Memory B cell (primary cell): ENCODE measurements around the gene SYT10.

Experiments used
- ATAC-seq: fragments of 150-1000 bp; cut with Tn5 transposase; 2 replicates; pipeline ENCODE4 v1.10.0; 2021; ENCODE audit warnings: low read depth, mild to moderate bottlenecking, moderate library complexity
- DNase-seq, 2 donors: peaks; one replicate each; pipeline ENCODE4 v3.0.0; 2022; ENCODE audit warnings: low spot score in 2 of 2
- H3K27ac Mint-ChIP-seq: one replicate; pipeline ENCODE4 v1.8.0; 2022; ENCODE audit warnings: mild to moderate bottlenecking, moderate library complexity, mixed read lengths
- H3K27me3 Mint-ChIP-seq: one replicate; pipeline ENCODE4 v1.8.0; 2022; ENCODE audit warnings: mixed read lengths
- H3K36me3 Mint-ChIP-seq: one replicate; pipeline ENCODE4 v1.8.0; 2022; ENCODE audit warnings: mild to moderate bottlenecking, mixed read lengths
- H3K4me1 Mint-ChIP-seq: one replicate; pipeline ENCODE4 v1.8.0; 2022; ENCODE audit warnings: mixed read lengths
- H3K4me3 Mint-ChIP-seq: one replicate; pipeline ENCODE4 v1.8.0; 2022; ENCODE audit warnings: mild to moderate bottlenecking, moderate library complexity, mixed read lengths
- H3K9me3 Mint-ChIP-seq: one replicate; pipeline ENCODE4 v1.8.0; 2022; ENCODE audit warnings: mixed read lengths

SYT10 gene, protein sequence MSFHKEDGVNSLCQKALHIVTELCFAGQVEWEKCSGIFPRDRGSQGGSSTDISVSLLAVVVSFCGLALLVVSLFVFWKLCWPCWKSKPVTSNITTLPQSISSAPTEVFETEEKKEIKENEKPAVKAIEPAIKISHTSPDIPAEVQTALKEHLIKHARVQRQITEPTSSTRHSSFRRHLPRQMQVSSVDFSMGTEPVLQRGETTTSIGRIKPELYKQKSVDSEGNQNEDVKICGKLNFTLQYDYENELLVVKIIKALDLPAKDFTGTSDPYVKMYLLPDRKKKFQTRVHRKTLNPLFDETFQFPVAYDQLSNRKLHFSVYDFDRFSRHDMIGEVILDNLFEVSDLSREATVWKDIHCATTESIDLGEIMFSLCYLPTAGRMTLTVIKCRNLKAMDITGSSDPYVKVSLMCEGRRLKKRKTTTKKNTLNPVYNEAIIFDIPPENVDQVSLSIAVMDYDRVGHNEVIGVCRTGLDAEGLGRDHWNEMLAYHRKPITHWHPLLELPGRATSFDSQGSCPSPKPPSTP

DNA sequence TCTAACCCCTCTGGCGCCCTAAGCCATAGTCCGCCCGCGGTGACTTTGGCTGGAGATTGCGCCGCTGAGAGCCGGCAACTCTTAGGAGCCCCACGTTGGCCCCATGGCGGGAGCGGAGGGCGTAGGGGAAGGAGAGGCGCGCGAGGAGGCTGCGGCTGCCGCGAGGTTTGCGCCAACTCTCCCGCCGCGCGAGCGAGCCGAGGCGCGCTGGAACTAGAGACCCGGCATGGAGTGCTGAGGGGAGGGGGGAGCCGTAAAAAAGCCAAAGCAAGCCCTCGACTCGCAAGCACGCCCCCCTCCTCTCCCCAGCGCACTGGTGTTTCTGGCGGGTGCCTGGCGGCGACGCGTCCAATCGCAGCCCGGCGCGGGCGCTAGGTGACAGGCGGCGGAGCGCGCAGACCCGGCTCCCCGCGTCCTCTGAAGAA lies at the start of gene SYT10:
TSS of gene SYT10 (minus strand) at position 233 of the 425 bp plus-strand sequence. CDS start 297 bp downstream, outside the sequence.
- H3K9me3 Mint-ChIP-seq, result peaks cover 3% of the 10 kb centered on the region
- H3K27me3 Mint-ChIP-seq, result peaks cover 5% of the 10 kb centered on the region
- no peak for DNase-seq
- no peak within 1 kb of the TSS for H3K4me3 Mint-ChIP-seq
- H3K4me1 Mint-ChIP-seq, result peaks cover 5% of the 10 kb centered on the region
- no peak for ATAC-seq
- H3K36me3 Mint-ChIP-seq, result peaks cover 4% of the 10 kb centered on the region
- H3K27ac Mint-ChIP-seq, result no peak within 1 kb of the TSS

DNA sequence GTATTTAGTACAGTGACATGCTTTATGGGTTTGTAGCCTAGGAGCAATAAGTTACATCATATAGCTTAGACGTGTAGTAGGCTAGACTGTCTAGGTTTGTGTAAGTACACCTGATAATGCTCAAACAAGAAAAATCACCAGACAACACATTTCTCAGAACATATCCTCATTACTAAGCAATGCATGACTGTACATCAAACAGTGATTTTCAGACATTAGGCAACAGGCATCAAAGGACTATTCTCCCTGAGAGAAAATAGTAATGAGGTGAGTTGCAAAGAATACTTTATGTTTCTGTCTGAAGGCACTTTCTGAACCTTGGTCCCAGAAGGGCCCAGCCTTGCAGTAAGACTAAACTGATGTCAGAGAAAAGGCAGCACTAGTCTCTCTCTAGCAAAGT lies 48.4 kb upstream of the SYT10 start:
- Mint-ChIP-seq H3K27me3 (no peaks in the 10 kb centered on the region), H3K27ac (no peak overlapping the region), H3K36me3 (no peaks in the 10 kb centered on the region), H3K4me3 (no peak overlapping the region), H3K9me3 (peaks cover 7% of the 10 kb centered on the region), H3K4me1 (no peaks in the 10 kb centered on the region)
- no peak for DNase-seq
- no peak for ATAC-seq

DNA sequence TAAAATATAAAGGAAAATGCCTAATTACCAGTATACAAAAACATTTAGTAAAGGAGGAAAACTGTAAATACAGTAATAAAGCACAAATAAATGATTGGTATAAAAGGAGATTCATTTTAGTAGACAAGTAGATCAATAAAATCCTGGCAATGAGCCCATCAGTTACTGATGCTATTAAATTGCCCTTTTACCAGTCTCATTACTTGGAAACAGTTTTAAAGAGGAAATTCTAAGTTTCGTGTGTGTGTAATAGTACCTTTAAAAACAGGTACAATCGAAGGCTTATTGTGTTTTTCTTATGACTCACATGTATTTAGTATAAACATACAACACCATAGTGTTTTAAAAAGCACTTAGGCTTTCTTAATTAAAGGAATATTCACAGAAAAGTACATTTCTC lies 46.4 kb upstream of the SYT10 start:
- DNase-seq (no peak), ATAC-seq (no peak)
- H3K9me3 Mint-ChIP-seq, result peaks cover 8% of the 10 kb centered on the region
- H3K36me3 Mint-ChIP-seq, result no peaks in the 10 kb centered on the region
- no peaks in the 10 kb centered on the region for H3K4me1 Mint-ChIP-seq
- H3K4me3 Mint-ChIP-seq, result no peak overlapping the region
- no peaks in the 10 kb centered on the region for H3K27me3 Mint-ChIP-seq
- H3K27ac Mint-ChIP-seq, result no peak overlapping the region

DNA sequence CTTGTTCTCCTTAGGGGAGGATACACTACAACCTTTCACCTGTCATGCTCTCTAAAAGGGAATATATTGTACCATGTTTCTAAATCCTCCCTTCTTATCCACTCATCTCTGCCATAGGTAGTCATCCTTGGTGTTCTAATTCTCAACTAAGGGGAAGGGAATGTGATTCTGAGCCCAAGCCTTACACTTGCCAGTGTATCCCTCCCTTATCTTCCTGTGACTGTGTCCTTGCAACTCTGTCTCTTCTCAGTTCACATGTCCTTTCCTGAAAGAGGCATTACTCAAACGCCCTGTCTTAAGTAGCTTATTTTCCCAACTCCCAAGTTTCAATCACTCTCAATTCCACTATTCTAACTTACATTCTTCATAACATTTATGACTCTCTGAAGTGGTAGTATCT lies 44.5 kb upstream of the SYT10 start:
- ATAC-seq (no peak), DNase-seq (no peak)
- no peaks in the 10 kb centered on the region for H3K27me3 Mint-ChIP-seq
- no peaks in the 10 kb centered on the region for H3K4me1 Mint-ChIP-seq
- H3K27ac Mint-ChIP-seq, result no peak overlapping the region
- H3K4me3 Mint-ChIP-seq, result no peak overlapping the region
- no peaks in the 10 kb centered on the region for H3K36me3 Mint-ChIP-seq
- H3K9me3 Mint-ChIP-seq, result peaks cover 5% of the 10 kb centered on the region

DNA sequence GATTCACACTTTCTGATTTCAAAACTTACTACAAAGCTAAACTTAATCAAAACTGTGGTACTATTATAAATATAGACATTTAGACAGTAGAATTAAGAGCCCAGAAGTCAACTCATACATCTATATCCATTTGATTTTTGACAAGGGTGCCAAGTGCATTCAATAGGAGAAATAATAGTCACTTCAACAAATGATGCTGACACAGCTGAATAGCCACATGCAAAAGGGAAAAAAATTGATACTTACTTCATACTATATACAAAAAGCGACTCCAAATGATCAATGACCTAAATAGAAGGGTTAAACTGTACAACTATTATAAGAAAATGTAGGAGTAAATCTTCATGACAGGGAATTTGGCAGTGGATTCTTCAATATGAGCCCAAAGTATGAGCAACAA lies 40.7 kb upstream of the SYT10 start:
- no peak for ATAC-seq
- H3K36me3 Mint-ChIP-seq, result no peaks in the 10 kb centered on the region
- no peak overlapping the region for H3K4me3 Mint-ChIP-seq
- no peak for DNase-seq
- H3K27me3 Mint-ChIP-seq, result no peaks in the 10 kb centered on the region
- no peaks in the 10 kb centered on the region for H3K4me1 Mint-ChIP-seq
- H3K27ac Mint-ChIP-seq, result no peak overlapping the region
- peaks cover 10% of the 10 kb centered on the region for H3K9me3 Mint-ChIP-seq

DNA sequence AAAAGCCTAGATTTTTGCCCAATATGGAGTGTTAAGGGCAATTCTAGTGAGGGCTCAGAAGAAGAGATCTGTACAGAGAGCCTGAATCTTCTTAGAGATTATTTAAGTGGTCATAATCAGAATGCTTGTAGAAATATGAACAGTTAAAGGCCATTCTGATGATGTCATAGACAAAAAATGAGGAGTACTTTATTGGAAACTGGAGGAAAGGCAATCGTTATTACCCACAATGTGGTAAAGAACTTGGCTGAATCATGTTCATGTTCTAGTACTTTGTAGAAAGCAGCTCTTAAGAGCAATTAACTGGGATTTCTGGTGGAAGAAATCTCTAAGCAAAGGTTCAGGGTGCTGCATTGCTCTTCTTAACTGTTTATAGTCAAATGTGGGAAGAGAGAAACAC lies 36.4 kb upstream of the SYT10 start:
- ATAC-seq, result no peak
- no peaks in the 10 kb centered on the region for H3K36me3 Mint-ChIP-seq
- H3K27ac Mint-ChIP-seq, result no peak overlapping the region
- no peak overlapping the region for H3K4me3 Mint-ChIP-seq
- no peaks in the 10 kb centered on the region for H3K4me1 Mint-ChIP-seq
- no peaks in the 10 kb centered on the region for H3K27me3 Mint-ChIP-seq
- DNase-seq, result no peak
- peaks cover 9% of the 10 kb centered on the region for H3K9me3 Mint-ChIP-seq

DNA sequence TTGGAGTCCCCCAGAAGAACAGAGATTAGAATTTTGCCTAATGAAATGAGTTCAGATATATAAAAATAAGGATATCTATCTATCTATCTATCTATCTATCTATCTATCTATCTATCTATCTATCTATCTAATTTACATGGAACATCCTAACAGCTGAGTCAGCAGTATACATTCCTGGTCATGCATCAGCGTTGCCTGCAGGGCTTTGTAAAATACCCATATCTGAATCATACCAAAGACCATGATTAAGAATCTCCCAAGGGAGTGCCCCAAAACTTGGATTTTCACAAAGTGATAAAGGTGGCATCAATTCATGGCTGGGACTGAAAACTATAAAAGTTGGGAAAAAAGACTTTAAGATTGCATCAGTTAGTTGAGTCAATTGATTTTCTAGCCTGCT lies 32.7 kb upstream of the SYT10 start:
- H3K27ac Mint-ChIP-seq, result no peak overlapping the region
- no peaks in the 10 kb centered on the region for H3K4me1 Mint-ChIP-seq
- no peak overlapping the region for H3K4me3 Mint-ChIP-seq
- H3K27me3 Mint-ChIP-seq, result no peaks in the 10 kb centered on the region
- ATAC-seq, result no peak
- no peak for DNase-seq
- no peaks in the 10 kb centered on the region for H3K36me3 Mint-ChIP-seq
- H3K9me3 Mint-ChIP-seq, result peaks cover 10% of the 10 kb centered on the region

DNA sequence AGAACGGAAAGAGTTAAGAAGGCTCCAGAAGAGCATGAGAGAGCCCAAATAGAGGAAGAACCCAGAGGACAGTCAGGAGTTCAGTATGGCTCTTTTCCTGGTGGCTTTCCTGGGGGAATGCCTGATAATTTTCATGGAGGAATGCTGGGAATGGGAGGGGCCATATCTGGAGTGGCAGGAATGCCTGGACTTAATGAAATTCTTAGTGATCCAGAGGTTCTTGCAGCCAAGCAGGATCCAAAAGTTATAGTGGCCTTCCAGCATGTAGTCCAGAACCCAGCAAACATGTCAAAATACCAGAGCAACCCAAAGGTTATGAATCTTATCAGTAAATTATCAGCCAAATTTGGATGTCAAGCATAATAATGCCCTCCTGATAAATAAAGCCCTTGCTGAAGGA lies 15.5 kb upstream of the SYT10 start:
- peaks cover 5% of the 10 kb centered on the region for H3K9me3 Mint-ChIP-seq

DNA sequence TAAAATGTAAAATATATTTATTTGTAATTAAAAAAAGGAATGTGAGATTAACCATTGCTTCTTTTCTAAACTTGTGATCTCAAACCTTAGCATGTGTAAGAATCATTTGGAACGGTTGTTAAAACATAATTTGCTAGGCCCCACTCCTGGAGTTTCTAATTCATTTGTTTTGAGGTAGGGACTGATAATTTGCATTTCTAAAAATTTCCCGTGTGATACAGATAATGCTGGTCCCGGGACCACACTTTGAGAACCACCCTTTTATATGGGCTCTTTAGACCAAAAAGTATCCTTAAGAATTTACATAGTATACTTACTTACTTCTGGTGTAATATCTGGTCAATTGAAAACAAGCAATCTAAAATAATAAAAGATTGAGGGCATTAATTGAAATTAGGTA lies 10.9 kb upstream of the SYT10 start:
- DNase-seq (no peak), ATAC-seq (no peak)
- Mint-ChIP-seq H3K4me1 (no peaks in the 10 kb centered on the region), H3K9me3 (peaks cover 2% of the 10 kb centered on the region), H3K27me3 (no peaks in the 10 kb centered on the region), H3K27ac (no peak overlapping the region), H3K4me3 (no peak overlapping the region), H3K36me3 (no peaks in the 10 kb centered on the region)

More for the DNA sequence above, 15.5 kb upstream of the SYT10 start:
- H3K27me3 Mint-ChIP-seq, result no peaks in the 10 kb centered on the region
- no peaks in the 10 kb centered on the region for H3K4me1 Mint-ChIP-seq
- no peak overlapping the region for H3K4me3 Mint-ChIP-seq
- no peak overlapping the region for H3K27ac Mint-ChIP-seq
- no peak for ATAC-seq
- no peaks in the 10 kb centered on the region for H3K36me3 Mint-ChIP-seq
- no peak for DNase-seq

DNA sequence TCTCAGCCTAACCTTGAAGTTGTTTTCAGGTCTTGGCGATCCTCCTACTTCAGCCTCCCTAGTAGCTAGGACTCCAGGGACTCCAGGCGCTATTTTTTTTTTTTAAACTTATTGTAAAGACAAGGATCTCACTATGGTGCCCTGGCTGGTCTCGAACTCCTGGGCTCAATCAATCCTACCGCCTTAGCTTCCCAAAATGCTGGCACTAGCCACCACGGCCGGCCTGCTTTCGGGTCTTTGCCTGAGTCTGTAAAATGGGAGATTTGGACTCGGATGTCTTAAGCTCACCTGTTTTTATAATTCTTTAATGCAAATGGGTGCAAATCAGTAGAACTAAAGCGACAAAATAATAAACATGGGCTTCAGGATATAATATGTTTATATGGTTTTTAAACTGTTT lies 858 bp upstream of the SYT10 start:
- Mint-ChIP-seq H3K4me1 (peaks cover 5% of the 10 kb centered on the region), H3K27ac (no peak overlapping the region), H3K36me3 (peaks cover 4% of the 10 kb centered on the region), H3K9me3 (peaks cover 3% of the 10 kb centered on the region), H3K4me3 (no peak overlapping the region), H3K27me3 (peaks cover 5% of the 10 kb centered on the region)
- ATAC-seq, result no peak
- DNase-seq, result no peak

DNA sequence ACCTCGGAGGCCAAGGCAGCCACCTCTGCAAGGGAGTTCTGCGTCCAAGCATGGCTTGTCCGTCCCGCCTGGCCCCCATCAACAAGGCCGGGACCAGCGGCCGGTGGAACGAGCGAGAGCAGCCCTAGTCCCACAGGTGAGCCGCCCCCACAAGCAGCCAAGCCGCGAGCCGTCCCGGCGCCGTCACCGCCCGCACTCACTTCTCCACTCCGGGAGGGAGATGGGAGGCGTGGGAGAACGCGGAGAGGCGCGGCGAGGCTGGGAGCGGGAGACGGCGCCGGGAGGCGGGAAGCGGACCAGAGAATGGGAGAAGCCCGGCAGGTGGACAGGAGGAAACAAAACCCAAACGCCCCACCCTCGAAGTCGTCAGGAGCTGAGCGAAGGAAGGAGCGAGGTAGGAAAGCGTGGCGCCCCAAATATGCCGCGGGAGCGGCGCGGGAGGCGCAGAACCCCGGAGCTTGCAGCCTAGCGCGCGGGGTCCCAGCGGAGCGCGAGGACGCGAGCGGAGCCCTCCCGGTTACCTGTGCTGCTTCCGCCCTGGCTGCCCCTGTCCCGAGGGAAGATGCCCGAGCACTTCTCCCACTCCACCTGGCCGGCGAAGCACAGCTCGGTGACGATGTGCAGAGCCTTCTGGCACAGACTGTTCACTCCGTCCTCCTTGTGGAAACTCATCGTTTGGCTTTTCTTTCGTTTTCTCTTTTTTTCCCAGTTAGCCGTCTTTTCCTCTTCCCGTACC lies 600 bp downstream of the SYT10 start:
- peaks cover 4% of the 10 kb centered on the region for H3K36me3 Mint-ChIP-seq
- H3K27ac Mint-ChIP-seq, result no peak overlapping the region
- DNase-seq (no peak), ATAC-seq (no peak)
- H3K9me3 Mint-ChIP-seq, result peaks cover 3% of the 10 kb centered on the region
- no peak overlapping the region for H3K4me3 Mint-ChIP-seq
- H3K27me3 Mint-ChIP-seq, result peaks cover 5% of the 10 kb centered on the region
- peaks cover 5% of the 10 kb centered on the region for H3K4me1 Mint-ChIP-seq

DNA sequence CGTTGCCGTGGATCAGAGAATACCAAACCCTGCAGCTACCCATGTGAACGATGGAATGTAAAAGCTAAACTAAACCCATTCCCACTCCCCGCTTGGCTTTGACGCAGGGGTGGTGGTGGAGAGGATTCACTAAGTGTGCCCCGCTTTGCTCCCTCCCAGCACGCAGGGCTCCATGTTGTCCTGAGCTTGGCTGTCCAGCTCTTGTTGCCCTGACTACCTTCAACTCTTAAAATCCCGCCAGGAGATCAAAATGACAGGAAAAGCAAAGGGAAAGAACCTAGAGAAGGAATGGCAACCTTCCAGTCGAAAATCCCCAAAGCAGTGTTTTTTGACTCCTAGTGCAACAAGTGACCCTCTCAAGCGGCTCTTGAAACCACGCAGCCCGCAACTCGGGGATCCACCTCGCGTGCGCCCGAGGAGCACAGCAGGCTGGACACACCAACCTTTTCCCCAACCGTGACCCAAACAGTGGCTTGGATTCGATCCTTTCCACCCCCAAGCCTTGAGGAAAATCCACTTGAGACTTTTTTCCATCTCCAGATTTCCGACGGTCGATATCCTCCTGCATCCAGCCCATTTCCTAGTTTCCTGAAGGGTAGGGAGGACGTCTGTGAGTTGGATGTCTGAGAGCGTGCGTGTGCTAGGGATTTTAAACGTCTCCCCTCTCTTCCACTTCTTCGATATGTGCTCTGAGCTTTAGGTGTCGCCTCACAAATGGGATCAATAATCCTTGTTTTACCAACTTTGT lies 1.4 kb downstream of the SYT10 start:
- Mint-ChIP-seq H3K36me3 (peaks cover 4% of the 10 kb centered on the region), H3K4me1 (peaks cover 5% of the 10 kb centered on the region), H3K4me3 (no peak overlapping the region), H3K27ac (no peak overlapping the region), H3K27me3 (peaks cover 5% of the 10 kb centered on the region), H3K9me3 (peaks cover 3% of the 10 kb centered on the region)
- DNase-seq (no peak), ATAC-seq (no peak)

DNA sequence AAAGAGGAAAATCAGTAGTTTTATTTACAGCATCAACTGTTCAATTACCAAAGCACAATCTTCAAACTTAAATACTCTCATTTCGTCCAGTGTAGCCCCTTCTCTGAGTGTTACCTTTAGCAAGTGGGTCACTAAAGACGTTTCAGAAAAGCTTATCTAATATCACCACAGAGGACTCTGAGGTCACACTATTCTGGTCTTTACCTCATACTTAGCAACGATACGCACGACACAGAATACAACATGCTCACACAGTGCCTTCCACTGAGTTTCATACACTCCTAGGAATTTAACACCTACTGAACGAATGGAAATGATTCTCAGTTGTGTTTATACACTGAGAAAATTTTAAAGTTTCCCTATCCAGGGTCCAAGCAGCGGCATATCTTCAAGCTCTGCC lies 2.0 kb downstream of the SYT10 start:
- DNase-seq (no peak), ATAC-seq (no peak)
- Mint-ChIP-seq H3K27ac (no peak overlapping the region), H3K27me3 (peaks cover 5% of the 10 kb centered on the region), H3K9me3 (no peaks in the 10 kb centered on the region), H3K4me1 (peaks cover 5% of the 10 kb centered on the region), H3K4me3 (no peak overlapping the region), H3K36me3 (peaks cover 2% of the 10 kb centered on the region)

DNA sequence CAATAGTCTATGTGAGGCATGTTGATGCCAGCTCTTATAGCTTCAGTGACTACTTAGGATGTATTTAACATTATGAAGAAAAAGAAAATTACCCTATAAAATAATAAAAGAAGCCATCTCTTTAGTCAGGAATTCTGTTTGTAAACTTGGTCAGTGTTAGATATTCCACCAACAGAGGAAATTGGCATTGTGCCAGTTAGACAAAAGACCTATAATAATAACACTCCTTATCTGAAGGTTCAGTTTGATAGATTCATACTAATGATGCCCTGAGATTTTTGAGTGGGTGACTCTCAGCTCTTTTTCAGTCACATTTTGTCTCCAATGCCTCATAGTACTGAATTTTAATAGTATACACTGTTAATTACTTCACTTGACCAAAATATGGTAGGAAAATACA lies 6.6 kb downstream of the SYT10 start:
- DNase-seq (no peak), ATAC-seq (no peak)
- H3K27me3 Mint-ChIP-seq, result no peaks in the 10 kb centered on the region
- H3K4me1 Mint-ChIP-seq, result no peaks in the 10 kb centered on the region
- peaks cover 4% of the 10 kb centered on the region for H3K9me3 Mint-ChIP-seq
- H3K36me3 Mint-ChIP-seq, result no peaks in the 10 kb centered on the region
- no peak overlapping the region for H3K27ac Mint-ChIP-seq
- H3K4me3 Mint-ChIP-seq, result no peak overlapping the region
